BJ (cell line): ENCODE results near the gene MLN. TPM values are rescaled to one million over a fixed set of nuclear protein-coding genes. Genes with fewer than 3 reads are reported as not detected.

Source experiments
- CTCF ChIA-PET: fragments of 350-600 bp; formaldehyde crosslinking; extraction: SDS; loops from one replicate; lab custom pipeline; 2021; ENCODE audit warnings: antibody characterized with exemption, inconsistent platforms; lab: Yijun Ruan, JAX
- POLR2A ChIA-PET: fragments of 300-600 bp; sonication (Branson Sonifier 250); formaldehyde crosslinking; extraction: SDS; loops from one replicate; lab custom pipeline; 2021; ENCODE audit warnings: antibody characterized with exemption; lab: Charles Lee
- DNase-seq: peaks from one replicate; pipeline ENCODE4 v3.0.0-alpha.2; 2011; ENCODE audit warnings: low read depth
- H3K27me3 ChIP-seq: 2 replicates; pipeline ENCODE4 v1.6.0; 2011; ENCODE audit warnings: low read length; ENCODE audit not compliant: control insufficient read depth, insufficient read depth
- H3K36me3 ChIP-seq: 2 replicates; pipeline ENCODE4 v1.5.1; 2011; ENCODE audit warnings: low read length; ENCODE audit not compliant: control insufficient read depth, insufficient read depth
- H3K4me3 ChIP-seq: 2 replicates; pipeline ENCODE4 v1.5.1; 2011; ENCODE audit warnings: low read depth, mild to moderate bottlenecking, control low read depth, low read length
- polyA plus RNA-seq: library from polyadenylated mRNA; depleted of rRNA; stranded (reverse); fragments of >200 nt; gene quantifications from 2 replicates; pipeline ENCODE4 v1.2.3, GENCODE V29; 2011
- TF ChIP-seq, protein P1 (sequence below): IDR thresholded peaks from 2 replicates; pipeline ENCODE4 v1.5.1; 2011; ENCODE audit warnings: low read depth, mild to moderate bottlenecking, control low read depth, inconsistent platforms, low read length, moderate library complexity; ENCODE audit not compliant: insufficient read depth

MLN gene
- polyA plus RNA-seq, 1 experiment: not detected

- TF ChIP-seq, protein P1, sequence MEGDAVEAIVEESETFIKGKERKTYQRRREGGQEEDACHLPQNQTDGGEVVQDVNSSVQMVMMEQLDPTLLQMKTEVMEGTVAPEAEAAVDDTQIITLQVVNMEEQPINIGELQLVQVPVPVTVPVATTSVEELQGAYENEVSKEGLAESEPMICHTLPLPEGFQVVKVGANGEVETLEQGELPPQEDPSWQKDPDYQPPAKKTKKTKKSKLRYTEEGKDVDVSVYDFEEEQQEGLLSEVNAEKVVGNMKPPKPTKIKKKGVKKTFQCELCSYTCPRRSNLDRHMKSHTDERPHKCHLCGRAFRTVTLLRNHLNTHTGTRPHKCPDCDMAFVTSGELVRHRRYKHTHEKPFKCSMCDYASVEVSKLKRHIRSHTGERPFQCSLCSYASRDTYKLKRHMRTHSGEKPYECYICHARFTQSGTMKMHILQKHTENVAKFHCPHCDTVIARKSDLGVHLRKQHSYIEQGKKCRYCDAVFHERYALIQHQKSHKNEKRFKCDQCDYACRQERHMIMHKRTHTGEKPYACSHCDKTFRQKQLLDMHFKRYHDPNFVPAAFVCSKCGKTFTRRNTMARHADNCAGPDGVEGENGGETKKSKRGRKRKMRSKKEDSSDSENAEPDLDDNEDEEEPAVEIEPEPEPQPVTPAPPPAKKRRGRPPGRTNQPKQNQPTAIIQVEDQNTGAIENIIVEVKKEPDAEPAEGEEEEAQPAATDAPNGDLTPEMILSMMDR: no peak
- H3K27me3 ChIP-seq: no peaks in the 10 kb centered on the region
- no peak for DNase-seq
- H3K36me3 ChIP-seq: peaks cover 57% of the 10 kb centered on the region
- H3K4me3 ChIP-seq: no peak overlapping the region
- ChIA-PET CTCF (interaction anchor here (0.6 to 4.0 kb wide), 4 partner anchors 11 to 195 kb away, joined by 3 to 34 read pairs (median 4); no protein-coding TSS in a partner anchor), POLR2A (no interaction called here)
Observed at GRCh38 chr6:33781131-33781975, 22.4 kb downstream of the MLN start.

DNA sequence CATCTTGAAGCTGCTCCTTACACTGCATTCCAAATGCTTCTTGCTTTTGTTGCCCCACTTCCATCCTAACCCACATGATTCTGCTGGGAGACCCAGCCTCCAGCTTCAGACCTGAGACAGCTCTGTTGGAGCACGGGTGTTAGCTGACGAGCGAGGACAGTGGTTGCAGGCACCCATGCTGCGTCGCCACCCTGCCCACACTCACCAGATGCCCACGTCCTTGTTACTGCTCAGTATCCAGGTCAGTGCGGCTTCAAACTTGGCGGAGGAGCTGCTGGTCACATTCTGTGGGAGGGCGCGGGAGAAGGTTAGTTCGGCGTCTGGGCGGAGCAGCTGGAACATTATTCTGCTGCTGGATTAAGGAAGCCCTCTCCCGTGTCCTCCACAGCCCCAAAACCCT, 23.9 kb downstream of the MLN start:
- no peak for DNase-seq
- TF ChIP-seq, protein P1: no peak
- ChIA-PET CTCF (interaction anchor here (0.6 to 4.0 kb wide), 5 partner anchors 7 to 919 kb away, joined by 4 to 34 read pairs (median 5); no protein-coding TSS in a partner anchor), POLR2A (no interaction called here)
- Histone ChIP-seq H3K36me3 (peaks cover 69% of the 10 kb centered on the region), H3K27me3 (no peaks in the 10 kb centered on the region), H3K4me3 (no peak overlapping the region)

GRCh38 chr6:33779290-33779689, 24.5 kb downstream of the MLN start:
- TF ChIP-seq, protein P1: no peak
- ChIA-PET POLR2A (interaction anchor here (0.5 kb wide), 1 partner anchor 13 kb away, joined by 3 read pairs; no protein-coding TSS in a partner anchor), CTCF (interaction anchor here (0.6 to 4.0 kb wide), 5 partner anchors 8 to 249 kb away, joined by 3 to 34 read pairs (median 4); no protein-coding TSS in a partner anchor)
- Histone ChIP-seq H3K4me3 (no peak overlapping the region), H3K27me3 (no peaks in the 10 kb centered on the region), H3K36me3 (peaks cover 69% of the 10 kb centered on the region)
- no peak for DNase-seq

DNA sequence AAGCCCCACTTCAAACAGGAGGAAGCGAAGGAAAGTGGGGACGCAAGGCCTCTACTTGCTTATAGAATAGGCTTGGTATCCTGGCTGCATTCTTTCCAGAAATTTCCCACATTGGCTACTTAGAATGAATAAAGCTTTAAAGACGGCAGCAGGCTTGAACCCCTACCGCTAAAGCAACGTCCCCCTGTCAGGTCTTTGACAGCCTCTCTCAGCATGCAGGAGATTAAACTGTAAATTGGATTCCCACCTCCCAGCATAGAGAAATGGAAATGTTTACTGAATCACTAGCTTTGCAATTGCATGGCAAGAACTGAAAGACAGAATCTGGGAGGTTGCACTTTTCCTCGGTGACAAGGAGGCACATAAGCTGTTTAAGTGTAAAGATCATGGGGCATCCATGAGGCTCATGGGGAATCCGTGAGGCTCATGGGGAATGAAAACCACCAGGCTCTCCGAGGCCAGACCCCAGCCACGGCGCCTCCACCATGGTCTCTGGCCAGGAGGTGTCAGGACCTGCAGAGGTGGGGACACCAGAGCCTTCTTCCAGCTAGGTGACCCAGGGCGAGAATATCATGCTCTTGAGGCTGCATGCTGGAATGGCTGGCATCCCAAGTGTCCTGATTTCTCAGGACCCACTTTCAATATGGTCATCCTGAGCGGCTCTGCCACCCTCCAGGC, 25.2 kb downstream of the MLN start:
- POLR2A ChIA-PET: no interaction called here
- no peaks in the 10 kb centered on the region for H3K27me3 ChIP-seq
- H3K4me3 ChIP-seq: no peak overlapping the region
- DNase-seq: no peak
- TF ChIP-seq, protein P1: no peak
- CTCF ChIA-PET: interaction anchor here (0.6 to 1.9 kb wide), 4 partner anchors 9 to 249 kb away, joined by 3 to 6 read pairs (median 4); no protein-coding TSS in a partner anchor
- H3K36me3 ChIP-seq: peaks cover 66% of the 10 kb centered on the region
